ENCODE results near the gene KIAA1755. TPM values are rescaled to one million over a fixed set of nuclear protein-coding genes. Genes with fewer than 3 reads are reported as not detected.

The KIAA1755 gene
- total and polyA plus RNA-seq, 9 of the 15 experiments (the other 6 are each of a cell fraction or from before 2014, with no cell fraction given) = not detected

- TF ChIP-seq CHD4 (IDR thresholded peaks at IDR 0.05; ENCODE audit: insufficient read depth, insufficient replicate concordance, low read depth, low read length, poor library complexity, severe bottlenecking) (no peak), MGA (IDR thresholded peaks at IDR 0.05) (no peak)
- TF ChIP-seq, protein P1, sequence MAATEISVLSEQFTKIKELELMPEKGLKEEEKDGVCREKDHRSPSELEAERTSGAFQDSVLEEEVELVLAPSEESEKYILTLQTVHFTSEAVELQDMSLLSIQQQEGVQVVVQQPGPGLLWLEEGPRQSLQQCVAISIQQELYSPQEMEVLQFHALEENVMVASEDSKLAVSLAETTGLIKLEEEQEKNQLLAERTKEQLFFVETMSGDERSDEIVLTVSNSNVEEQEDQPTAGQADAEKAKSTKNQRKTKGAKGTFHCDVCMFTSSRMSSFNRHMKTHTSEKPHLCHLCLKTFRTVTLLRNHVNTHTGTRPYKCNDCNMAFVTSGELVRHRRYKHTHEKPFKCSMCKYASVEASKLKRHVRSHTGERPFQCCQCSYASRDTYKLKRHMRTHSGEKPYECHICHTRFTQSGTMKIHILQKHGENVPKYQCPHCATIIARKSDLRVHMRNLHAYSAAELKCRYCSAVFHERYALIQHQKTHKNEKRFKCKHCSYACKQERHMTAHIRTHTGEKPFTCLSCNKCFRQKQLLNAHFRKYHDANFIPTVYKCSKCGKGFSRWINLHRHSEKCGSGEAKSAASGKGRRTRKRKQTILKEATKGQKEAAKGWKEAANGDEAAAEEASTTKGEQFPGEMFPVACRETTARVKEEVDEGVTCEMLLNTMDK (IDR thresholded peaks at IDR 0.05; ENCODE audit: borderline replicate concordance, insufficient read depth, low read depth, low read length, poor library complexity, severe bottlenecking) = peak; percentile 60
- TF ChIP-seq, protein P2, sequence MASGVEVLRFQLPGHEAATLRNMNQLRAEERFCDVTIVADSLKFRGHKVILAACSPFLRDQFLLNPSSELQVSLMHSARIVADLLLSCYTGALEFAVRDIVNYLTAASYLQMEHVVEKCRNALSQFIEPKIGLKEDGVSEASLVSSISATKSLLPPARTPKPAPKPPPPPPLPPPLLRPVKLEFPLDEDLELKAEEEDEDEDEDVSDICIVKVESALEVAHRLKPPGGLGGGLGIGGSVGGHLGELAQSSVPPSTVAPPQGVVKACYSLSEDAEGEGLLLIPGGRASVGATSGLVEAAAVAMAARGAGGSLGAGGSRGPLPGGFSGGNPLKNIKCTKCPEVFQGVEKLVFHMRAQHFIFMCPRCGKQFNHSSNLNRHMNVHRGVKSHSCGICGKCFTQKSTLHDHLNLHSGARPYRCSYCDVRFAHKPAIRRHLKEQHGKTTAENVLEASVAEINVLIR (CRISPR knock-in tag; IDR thresholded peaks at IDR 0.05) = no peak
- TF ChIP-seq, protein P3, sequence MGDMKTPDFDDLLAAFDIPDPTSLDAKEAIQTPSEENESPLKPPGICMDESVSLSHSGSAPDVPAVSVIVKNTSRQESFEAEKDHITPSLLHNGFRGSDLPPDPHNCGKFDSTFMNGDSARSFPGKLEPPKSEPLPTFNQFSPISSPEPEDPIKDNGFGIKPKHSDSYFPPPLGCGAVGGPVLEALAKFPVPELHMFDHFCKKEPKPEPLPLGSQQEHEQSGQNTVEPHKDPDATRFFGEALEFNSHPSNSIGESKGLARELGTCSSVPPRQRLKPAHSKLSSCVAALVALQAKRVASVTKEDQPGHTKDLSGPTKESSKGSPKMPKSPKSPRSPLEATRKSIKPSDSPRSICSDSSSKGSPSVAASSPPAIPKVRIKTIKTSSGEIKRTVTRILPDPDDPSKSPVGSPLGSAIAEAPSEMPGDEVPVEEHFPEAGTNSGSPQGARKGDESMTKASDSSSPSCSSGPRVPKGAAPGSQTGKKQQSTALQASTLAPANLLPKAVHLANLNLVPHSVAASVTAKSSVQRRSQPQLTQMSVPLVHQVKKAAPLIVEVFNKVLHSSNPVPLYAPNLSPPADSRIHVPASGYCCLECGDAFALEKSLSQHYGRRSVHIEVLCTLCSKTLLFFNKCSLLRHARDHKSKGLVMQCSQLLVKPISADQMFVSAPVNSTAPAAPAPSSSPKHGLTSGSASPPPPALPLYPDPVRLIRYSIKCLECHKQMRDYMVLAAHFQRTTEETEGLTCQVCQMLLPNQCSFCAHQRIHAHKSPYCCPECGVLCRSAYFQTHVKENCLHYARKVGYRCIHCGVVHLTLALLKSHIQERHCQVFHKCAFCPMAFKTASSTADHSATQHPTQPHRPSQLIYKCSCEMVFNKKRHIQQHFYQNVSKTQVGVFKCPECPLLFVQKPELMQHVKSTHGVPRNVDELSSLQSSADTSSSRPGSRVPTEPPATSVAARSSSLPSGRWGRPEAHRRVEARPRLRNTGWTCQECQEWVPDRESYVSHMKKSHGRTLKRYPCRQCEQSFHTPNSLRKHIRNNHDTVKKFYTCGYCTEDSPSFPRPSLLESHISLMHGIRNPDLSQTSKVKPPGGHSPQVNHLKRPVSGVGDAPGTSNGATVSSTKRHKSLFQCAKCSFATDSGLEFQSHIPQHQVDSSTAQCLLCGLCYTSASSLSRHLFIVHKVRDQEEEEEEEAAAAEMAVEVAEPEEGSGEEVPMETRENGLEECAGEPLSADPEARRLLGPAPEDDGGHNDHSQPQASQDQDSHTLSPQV (IDR thresholded peaks at IDR 0.05) = no peak
Measured at GRCh38 chr20:38187517-38187916, 73.0 kb downstream of the KIAA1755 start (continued).

Measured in K562 (cell line).